Natural killer cell (primary cell): ENCODE data around the gene PCDHA8. TPM values are rescaled to one million over a fixed set of nuclear protein-coding genes. Genes with fewer than 3 reads are reported as not detected.
A peak's percentile ranks its signal among the peaks of the same experiment; 100 is the strongest.
"Not testable (repeated sequence)": the region's sequence is repeated elsewhere in the genome, so short reads cannot be mapped to it uniquely, and the experiment has no call there.

ENCODE experiments used
- ATAC-seq, 3 donors: fragments of 150-1000 bp in 2 of 3; fragments of 200-7000 bp in 1 of 3; cut with Tn5 transposase; 1 replicate in 1 of 3; 2 replicates in 2 of 3; pipeline ENCODE4 v1.10.0; 2021; ENCODE audit warnings: mild to moderate bottlenecking in 2 of 3, moderate library complexity in 2 of 3
- DNase-seq, 2 donors: peaks; one replicate each; pipeline versions ENCODE4 v3.0.0 to v3.0.0-alpha.2; 2013 to 2021; ENCODE audit warnings: mixed read lengths in 1 of 2
- H3K27ac ChIP-seq: one replicate; pipeline ENCODE4 v1.5.1; 2013; ENCODE audit warnings: mild to moderate bottlenecking, low read length
- H3K27me3 ChIP-seq: one replicate; pipeline ENCODE4 v1.6.1; 2013; ENCODE audit warnings: low read length; ENCODE audit not compliant: control insufficient read depth, insufficient read depth
- H3K36me3 ChIP-seq: one replicate; pipeline ENCODE4 v1.6.1; 2013; ENCODE audit warnings: low read length; ENCODE audit not compliant: control insufficient read depth, insufficient read depth
- H3K4me1 ChIP-seq: one replicate; pipeline ENCODE4 v1.6.1; 2013; ENCODE audit warnings: low read length; ENCODE audit not compliant: control insufficient read depth, insufficient read depth
- H3K4me3 ChIP-seq: one replicate; pipeline ENCODE4 v1.5.1; 2013; ENCODE audit warnings: low read length
- H3K9me3 ChIP-seq: one replicate; pipeline ENCODE4 v1.6.1; 2013; ENCODE audit warnings: low read length; ENCODE audit not compliant: control insufficient read depth, insufficient read depth
- H3K27ac Mint-ChIP-seq, 2 donors: one replicate each; pipeline ENCODE4 v1.8.0; 2022; ENCODE audit warnings: mild to moderate bottlenecking in 2 of 2, mixed read lengths in 2 of 2, moderate library complexity in 1 of 2
- H3K27me3 Mint-ChIP-seq, 2 donors: one replicate each; pipeline ENCODE4 v1.8.0; 2022; ENCODE audit warnings: low read depth in 2 of 2, mixed read lengths in 2 of 2
- H3K36me3 Mint-ChIP-seq: one replicate; pipeline ENCODE4 v1.8.0; 2022; ENCODE audit warnings: mixed read lengths
- H3K4me1 Mint-ChIP-seq, 2 donors: one replicate each; pipeline ENCODE4 v1.8.0; 2022; ENCODE audit warnings: mixed read lengths in 2 of 2
- H3K4me3 Mint-ChIP-seq: one replicate; pipeline ENCODE4 v1.8.0; 2022; ENCODE audit warnings: mild to moderate bottlenecking, moderate library complexity, mixed read lengths
- H3K9me3 Mint-ChIP-seq, 2 donors: one replicate each; pipeline ENCODE4 v1.8.0; 2022; ENCODE audit warnings: mixed read lengths in 2 of 2
- CTCF ChIP-seq: fragments of 200-600 bp; IDR thresholded peaks from one replicate; pipeline ENCODE4 v1.8.0; 2022; ENCODE audit warnings: antibody characterized with exemption
- WGBS: methylation state at CpG from one replicate; pipeline ENCODE4 v1.1.7; 2013; ENCODE audit warnings: missing lambda C conversion rate; ENCODE audit not compliant: insufficient coverage; 5-methylcytosine and 5-hydroxymethylcytosine counted together
- intact Hi-C: fragments of 100-400 bp; cut with micrococcal nuclease; formaldehyde crosslinking; loops from one replicate; pipeline ENCODE4 v1.14.2; 2022
- total RNA-seq, 4 donors: library from RNA; stranded (reverse); fragments of 120-200 nt in 1 of 4; gene quantifications; one replicate each; pipeline versions ENCODE4 v1.2.3 to v1.2.4, GENCODE V29; 2013 to 2022

The PCDHA8 gene
- not detected for total RNA-seq
- not detected for total RNA-seq (2013)

GRCh38 chr5:140840978-140841962 lies at the start of gene PCDHA8:
TSS of gene PCDHA8 (plus strand) at chr5:140841187. CDS start at chr5:140841322, 135 bp downstream.
- Histone ChIP-seq H3K27me3 (peaks cover 2% of the 10 kb centered on the region), H3K4me3 (no peak within 1 kb of the TSS), H3K36me3 (no peaks in the 10 kb centered on the region), H3K9me3 (peaks cover 15% of the 10 kb centered on the region), H3K4me1 (no peaks in the 10 kb centered on the region), H3K27ac (no peak within 1 kb of the TSS)
- DNase-seq, result no peak
- Mint-ChIP-seq H3K36me3 (no peaks in the 10 kb centered on the region), H3K27me3 (peaks cover 0 to 8% of the 10 kb centered on the region in 2 donors), H3K4me1 (no peaks in the 10 kb centered on the region), H3K9me3 (peaks cover 2 to 3% of the 10 kb centered on the region in 2 donors), H3K27ac (no peak within 1 kb of the TSS), H3K4me3 (peak within 1 kb of the TSS; percentile 37)
- no peak for TF ChIP-seq CTCF
- 31% methylated on average over 43 of the region's 47 CpGs for WGBS
- intact Hi-C loops, result no loop called here
- no peak for ATAC-seq

- ATAC-seq (no peak), DNase-seq (no peak)
- Histone ChIP-seq H3K27ac (no peak within 1 kb of the TSS), H3K27me3 (peaks cover 10% of the 10 kb centered on the region), H3K36me3 (no peaks in the 10 kb centered on the region), H3K4me1 (no peaks in the 10 kb centered on the region), H3K4me3 (no peak within 1 kb of the TSS), H3K9me3 (peaks cover 15% of the 10 kb centered on the region)
- no peak for TF ChIP-seq CTCF
- Mint-ChIP-seq H3K36me3 (peaks cover 20% of the 10 kb centered on the region), H3K4me3 (no peak within 1 kb of the TSS), H3K27ac (no peak within 1 kb of the TSS), H3K27me3 (peaks cover 11 to 19% of the 10 kb centered on the region in 2 donors), H3K4me1 (no peaks in the 10 kb centered on the region), H3K9me3 (peaks cover 3 to 6% of the 10 kb centered on the region in 2 donors)
- intact Hi-C loops, result no loop called here
- WGBS, result 31% methylated on average over 27 of the region's 27 CpGs
These were observed 46.3 kb upstream of the PCDHA8 start, which contains the start of gene PCDHA2 for GRCh38 chr5:140794595-140795258. TSS of gene PCDHA2 (plus strand) at chr5:140794852.

- Mint-ChIP-seq H3K4me3 (no peak overlapping the region), H3K27ac (no peak overlapping the region), H3K27me3 (peaks cover 11 to 19% of the 10 kb centered on the region in 2 donors)
These were observed 45.7 kb upstream of the PCDHA8 start for GRCh38 chr5:140795259-140795641.

GRCh38 chr5:140796072-140796717 lies 44.8 kb upstream of the PCDHA8 start:
- DNase-seq, H3K27ac Mint-ChIP-seq, H3K4me1 Mint-ChIP-seq, H3K36me3 ChIP-seq, H3K4me3 Mint-ChIP-seq, H3K4me3 ChIP-seq, H3K27ac ChIP-seq, H3K9me3 Mint-ChIP-seq, H3K4me1 ChIP-seq, intact Hi-C loops, ATAC-seq: not testable (repeated sequence)
- Histone ChIP-seq H3K27me3 (peaks cover 16% of the 10 kb centered on the region), H3K9me3 (peaks cover 15% of the 10 kb centered on the region)
- Mint-ChIP-seq H3K36me3 (peaks cover 17% of the 10 kb centered on the region), H3K27me3 (peaks cover 11 to 19% of the 10 kb centered on the region in 2 donors)
- WGBS, result 63% methylated on average over 72 of the region's 72 CpGs

More at GRCh38 chr5:140795259-140795641, 45.7 kb upstream of the PCDHA8 start:
- ATAC-seq (no peak), DNase-seq (no peak)
- no peak for TF ChIP-seq CTCF
- intact Hi-C loops, result no loop called here
- no peak overlapping the region for H3K4me3 ChIP-seq
- peaks cover 15% of the 10 kb centered on the region for H3K9me3 ChIP-seq
- no peak overlapping the region for H3K27ac ChIP-seq
- no peaks in the 10 kb centered on the region for H3K36me3 ChIP-seq
- Mint-ChIP-seq H3K9me3 (peaks cover 3 to 6% of the 10 kb centered on the region in 2 donors), H3K4me1 (no peaks in the 10 kb centered on the region), H3K36me3 (peaks cover 20% of the 10 kb centered on the region)
- WGBS, result 39% methylated on average over 14 of the region's 15 CpGs
- peaks cover 10% of the 10 kb centered on the region for H3K27me3 ChIP-seq
- no peaks in the 10 kb centered on the region for H3K4me1 ChIP-seq
